ENCODE data around the gene PRKX. TPM values are rescaled to one million over a fixed set of nuclear protein-coding genes. Genes with fewer than 3 reads are reported as not detected.
"Not testable (repeated sequence)": the region's sequence is repeated elsewhere in the genome, so short reads cannot be mapped to it uniquely, and the experiment has no call there.

PRKX gene
- total RNA-seq, 4 donors from 2014 or later, result 27.8 to 43.7 (median 41.2) TPM

- Histone ChIP-seq H3K4me3 (no peak overlapping the region), H3K27me3 (no peaks in the 10 kb centered on the region), H3K27ac (no peak overlapping the region), H3K9me3 (no peaks in the 10 kb centered on the region), H3K36me3 (no peaks in the 10 kb centered on the region), H3K4me1 (no peaks in the 10 kb centered on the region)
- TF ChIP-seq EP300 (IDR thresholded peaks at IDR 0.05) (no peak), POLR2A (IDR thresholded peaks at IDR 0.05) (no peak), POLR2AphosphoS5 (IDR thresholded peaks at IDR 0.05) (no peak)
- TF ChIP-seq, protein P1, sequence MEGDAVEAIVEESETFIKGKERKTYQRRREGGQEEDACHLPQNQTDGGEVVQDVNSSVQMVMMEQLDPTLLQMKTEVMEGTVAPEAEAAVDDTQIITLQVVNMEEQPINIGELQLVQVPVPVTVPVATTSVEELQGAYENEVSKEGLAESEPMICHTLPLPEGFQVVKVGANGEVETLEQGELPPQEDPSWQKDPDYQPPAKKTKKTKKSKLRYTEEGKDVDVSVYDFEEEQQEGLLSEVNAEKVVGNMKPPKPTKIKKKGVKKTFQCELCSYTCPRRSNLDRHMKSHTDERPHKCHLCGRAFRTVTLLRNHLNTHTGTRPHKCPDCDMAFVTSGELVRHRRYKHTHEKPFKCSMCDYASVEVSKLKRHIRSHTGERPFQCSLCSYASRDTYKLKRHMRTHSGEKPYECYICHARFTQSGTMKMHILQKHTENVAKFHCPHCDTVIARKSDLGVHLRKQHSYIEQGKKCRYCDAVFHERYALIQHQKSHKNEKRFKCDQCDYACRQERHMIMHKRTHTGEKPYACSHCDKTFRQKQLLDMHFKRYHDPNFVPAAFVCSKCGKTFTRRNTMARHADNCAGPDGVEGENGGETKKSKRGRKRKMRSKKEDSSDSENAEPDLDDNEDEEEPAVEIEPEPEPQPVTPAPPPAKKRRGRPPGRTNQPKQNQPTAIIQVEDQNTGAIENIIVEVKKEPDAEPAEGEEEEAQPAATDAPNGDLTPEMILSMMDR (IDR thresholded peaks at IDR 0.05), result no peak
- no peak for DNase-seq (ENCODE audit: low spot score in 2 of 2)
- 59% methylated on average over 11 of the region's 11 CpGs for WGBS
These were observed 136.5 kb downstream of the PRKX start for GRCh38 chrX:3576886-3577501.

GRCh38 chrX:3567686-3568085 lies 145.8 kb downstream of the PRKX start:
- H3K4me1 ChIP-seq, result no peaks in the 10 kb centered on the region
- no peaks in the 10 kb centered on the region for H3K36me3 ChIP-seq
- no peak overlapping the region for H3K27ac ChIP-seq
- DNase-seq (ENCODE audit: low spot score in 2 of 2), result no peak
- TF ChIP-seq EP300 (IDR thresholded peaks at IDR 0.05) (no peak), POLR2AphosphoS5 (IDR thresholded peaks at IDR 0.05) (no peak), POLR2A (IDR thresholded peaks at IDR 0.05) (no peak)
- TF ChIP-seq, protein P1 (IDR thresholded peaks at IDR 0.05), result no peak
- no peaks in the 10 kb centered on the region for H3K27me3 ChIP-seq
- no peaks in the 10 kb centered on the region for H3K9me3 ChIP-seq
- WGBS, result 70% methylated on average over 3 of the region's 3 CpGs
- H3K4me3 ChIP-seq, result no peak overlapping the region

GRCh38 chrX:3563451-3563850 lies 150.0 kb downstream of the PRKX start:
- Histone ChIP-seq H3K27ac (no peak overlapping the region), H3K9me3 (no peaks in the 10 kb centered on the region), H3K4me3 (no peak overlapping the region), H3K4me1 (no peaks in the 10 kb centered on the region), H3K27me3 (no peaks in the 10 kb centered on the region), H3K36me3 (no peaks in the 10 kb centered on the region)
- WGBS, result 72% methylated on average over 4 of the region's 4 CpGs
- DNase-seq (ENCODE audit: low spot score in 2 of 2), result no peak
- TF ChIP-seq EP300 (IDR thresholded peaks at IDR 0.05), result no peak
- TF ChIP-seq, protein P1 (IDR thresholded peaks at IDR 0.05), result no peak
- no peak for TF ChIP-seq POLR2AphosphoS5 (IDR thresholded peaks at IDR 0.05)
- no peak for TF ChIP-seq POLR2A (IDR thresholded peaks at IDR 0.05)

DNA sequence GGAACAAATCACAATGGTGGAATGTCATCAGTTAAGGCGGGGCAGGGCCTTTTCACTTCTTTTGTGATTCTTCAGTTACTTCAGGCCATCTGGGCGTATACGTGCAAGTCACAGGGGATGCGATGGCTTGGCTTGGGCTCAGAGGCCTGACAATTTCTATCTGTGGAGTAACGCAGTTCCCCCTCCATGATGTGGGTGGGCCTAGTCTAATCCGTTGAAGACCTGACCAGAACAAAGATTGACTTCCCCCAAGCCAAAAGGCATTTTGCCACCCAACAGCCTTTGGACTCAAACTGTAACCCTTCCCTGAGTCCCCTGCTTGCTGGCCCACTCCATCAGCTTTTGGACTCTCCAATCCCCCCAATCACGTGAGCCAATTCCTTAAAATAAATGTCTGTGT lies 153.4 kb downstream of the PRKX start:
- not testable (repeated sequence) for H3K36me3 ChIP-seq; DNase-seq (ENCODE audit: low spot score in 2 of 2); H3K27me3 ChIP-seq; H3K4me3 ChIP-seq; H3K27ac ChIP-seq; H3K4me1 ChIP-seq; H3K9me3 ChIP-seq
- whole genome bisulfite sequencing, result 76% methylated on average over 6 of the region's 7 CpGs
